GM19455 (cell line): Measurements from ENCODE around the gene ABL2.
"Not testable (repeated sequence)": the region's sequence is repeated elsewhere in the genome, so short reads cannot be mapped to it uniquely, and the experiment has no call there.

Source experiments
- ATAC-seq: cut with Tn5 transposase; IDR thresholded peaks from one replicate; pipeline ENCODE4 v1.9.1; 2021; ENCODE audit not compliant: unreplicated experiment

ABL2 gene

DNA sequence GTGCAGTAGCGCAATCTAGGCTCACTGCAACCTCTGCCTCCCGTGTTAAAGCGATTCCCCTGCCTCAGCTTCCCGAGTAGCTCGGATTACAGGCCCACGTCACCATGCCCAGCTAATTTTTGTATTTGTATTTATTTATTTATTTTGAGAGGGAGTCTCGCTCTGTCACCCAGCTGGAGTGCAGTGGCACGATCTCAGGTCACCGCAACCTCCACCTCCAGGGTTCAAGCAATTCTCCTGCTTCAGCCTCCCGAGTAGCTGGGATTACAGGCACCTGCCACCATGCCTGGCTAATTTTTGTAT lies 59.1 kb downstream of the ABL2 start:
- not testable (repeated sequence) for ATAC-seq

GRCh38 chr1:179169616-179170467 lies 59.6 kb downstream of the ABL2 start:
- ATAC-seq, result no peak

DNA sequence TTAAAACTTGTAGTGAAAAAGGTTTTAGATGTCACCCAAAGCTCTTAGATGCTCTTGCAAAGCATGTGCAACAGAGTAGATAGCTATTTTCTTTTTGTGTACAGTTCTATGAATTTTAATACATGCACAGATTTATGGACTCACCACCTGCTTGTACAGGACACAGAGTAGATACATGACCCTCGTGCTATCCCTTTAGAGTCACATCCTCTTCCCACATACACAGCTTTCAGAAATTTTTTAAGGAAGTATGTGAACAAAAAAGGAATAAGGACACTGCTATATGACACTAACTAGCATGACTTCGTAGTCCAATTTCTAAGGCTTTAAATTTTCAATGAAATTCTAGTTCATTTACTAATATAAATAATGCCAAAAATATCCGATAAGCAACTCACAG lies 60.9 kb downstream of the ABL2 start:
- no peak for ATAC-seq

- no peak for ATAC-seq
Observed at GRCh38 chr1:179167955-179168354, 61.5 kb downstream of the ABL2 start.

- ATAC-seq, result no peak
Observed at GRCh38 chr1:179167418-179167777, 62.1 kb downstream of the ABL2 start.

GRCh38 chr1:179166663-179167417 lies 62.6 kb downstream of the ABL2 start:
- ATAC-seq, result no peak

DNA sequence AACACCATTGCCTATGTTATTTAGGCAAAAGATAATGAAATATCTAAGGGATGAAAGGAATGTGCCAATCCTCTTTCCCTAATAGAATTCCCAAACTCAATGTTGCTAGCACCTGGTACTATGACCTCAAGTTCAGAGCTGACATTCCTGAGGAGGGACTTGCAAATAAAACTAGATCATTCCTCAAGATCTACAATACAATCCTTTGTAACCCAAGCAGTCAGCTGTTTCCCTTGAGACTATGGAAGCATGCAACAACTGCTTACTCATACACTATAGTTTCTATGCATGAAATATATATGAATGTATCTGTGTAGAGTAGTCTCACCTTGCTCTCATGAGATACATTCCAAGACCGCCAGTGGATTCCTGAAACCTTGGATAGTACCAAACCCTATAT lies 65.0 kb downstream of the ABL2 start:
- ATAC-seq, result no peak

GRCh38 chr1:179156708-179157107 lies 72.8 kb downstream of the ABL2 start:
- ATAC-seq, result no peak

GRCh38 chr1:179156026-179156425 lies 73.5 kb downstream of the ABL2 start:
- no peak for ATAC-seq

GRCh38 chr1:179155615-179156014 lies 73.9 kb downstream of the ABL2 start:
- no peak for ATAC-seq

GRCh38 chr1:179154437-179154836 lies 75.0 kb downstream of the ABL2 start:
- no peak for ATAC-seq

DNA sequence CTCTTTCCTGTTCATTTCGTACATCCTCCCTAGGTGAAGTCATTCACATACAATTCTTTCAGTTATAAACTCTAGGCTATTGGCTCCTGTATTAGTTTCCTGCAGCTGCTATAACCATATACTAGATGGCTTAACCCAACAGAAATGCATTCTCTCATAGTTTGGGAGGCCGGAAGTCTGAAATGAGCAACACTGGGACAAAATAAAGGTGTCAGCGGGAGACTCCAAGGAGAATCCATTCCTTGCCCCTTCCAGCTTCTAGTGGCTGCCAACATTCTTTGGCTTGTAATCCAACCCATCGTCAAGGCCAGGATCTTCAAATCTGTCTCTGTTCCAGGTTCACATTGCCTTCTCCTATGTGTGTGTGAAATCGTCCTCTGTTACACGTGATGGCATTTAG lies 76.3 kb downstream of the ABL2 start:
- ATAC-seq, result no peak

DNA sequence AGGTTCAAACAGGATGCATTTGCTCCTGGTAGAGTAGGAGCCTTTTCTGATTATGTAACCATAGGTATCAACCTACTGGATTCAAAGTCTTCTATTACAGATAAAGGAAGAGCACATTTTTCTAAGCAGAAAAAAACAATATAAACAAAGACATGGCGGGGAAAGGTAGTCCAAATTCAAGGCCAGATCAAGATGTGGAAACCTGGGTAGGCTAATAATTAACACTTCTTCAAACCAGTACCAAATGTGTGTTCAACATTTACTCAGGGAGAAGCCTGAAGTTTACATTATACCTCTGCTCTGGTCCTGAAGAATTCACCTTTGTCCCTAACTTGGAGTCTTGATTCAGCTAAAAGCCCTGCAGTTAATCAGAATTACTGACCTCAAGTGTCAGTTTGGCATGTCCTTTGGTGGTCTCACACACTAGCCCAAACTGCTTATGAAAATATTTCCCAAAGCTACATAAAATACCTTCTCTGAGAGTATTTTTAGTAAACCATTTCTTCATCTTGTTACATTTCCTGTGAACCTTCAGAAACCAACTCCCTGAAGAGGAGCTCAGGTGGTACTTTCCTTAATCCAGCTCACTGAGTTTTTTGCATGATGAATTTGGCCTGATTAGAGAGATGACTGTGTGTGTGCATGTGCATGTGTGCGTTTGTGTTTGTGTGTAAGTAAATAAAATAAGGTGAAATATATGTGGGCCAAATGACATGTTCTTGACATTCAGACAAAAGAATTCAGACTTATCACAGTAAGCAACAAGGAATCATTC lies 77.4 kb downstream of the ABL2 start:
- no peak for ATAC-seq

- ATAC-seq, result no peak
Observed at GRCh38 chr1:179146911-179147310, 82.6 kb downstream of the ABL2 start.

GRCh38 chr1:179146476-179146875 lies 83.0 kb downstream of the ABL2 start:
- ATAC-seq, result no peak

DNA sequence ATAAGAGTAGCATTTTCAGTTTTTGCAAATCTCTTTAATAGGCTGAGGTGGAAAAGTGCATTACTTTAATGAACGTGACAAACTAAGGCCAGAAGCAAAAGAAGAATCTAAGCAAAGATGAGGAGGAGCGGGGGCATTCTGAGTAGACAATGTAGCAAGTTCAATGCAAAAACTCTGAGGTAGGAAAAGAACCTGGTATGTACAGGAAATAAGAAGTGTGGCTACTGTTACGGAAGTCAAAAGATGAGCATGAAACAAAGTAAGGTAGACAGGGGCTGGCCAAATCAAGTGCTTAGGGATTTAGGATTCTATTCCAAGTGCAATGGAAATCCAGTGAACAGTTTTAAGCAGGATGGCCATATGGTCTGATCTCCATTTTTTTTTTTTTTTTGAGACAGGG lies 84.0 kb downstream of the ABL2 start:
- ATAC-seq, result no peak

DNA sequence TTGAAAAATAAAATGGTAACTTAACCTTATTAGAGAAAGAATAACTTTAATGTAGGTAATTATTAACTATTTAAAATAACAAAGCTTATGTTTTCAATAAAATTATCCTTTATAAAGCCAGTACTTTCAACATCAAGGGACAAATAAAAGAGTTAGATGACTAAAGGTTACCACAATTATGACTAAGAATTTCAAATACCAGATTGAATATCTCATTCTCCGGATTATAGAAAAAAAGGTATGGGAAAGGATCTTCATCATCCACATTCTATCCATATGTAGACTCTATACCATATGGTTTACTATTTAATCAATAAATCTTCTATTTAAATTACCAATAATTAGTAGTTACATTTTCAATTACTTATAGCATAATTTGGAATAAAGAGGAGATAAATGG lies 84.9 kb downstream of the ABL2 start:
- ATAC-seq, result no peak

DNA sequence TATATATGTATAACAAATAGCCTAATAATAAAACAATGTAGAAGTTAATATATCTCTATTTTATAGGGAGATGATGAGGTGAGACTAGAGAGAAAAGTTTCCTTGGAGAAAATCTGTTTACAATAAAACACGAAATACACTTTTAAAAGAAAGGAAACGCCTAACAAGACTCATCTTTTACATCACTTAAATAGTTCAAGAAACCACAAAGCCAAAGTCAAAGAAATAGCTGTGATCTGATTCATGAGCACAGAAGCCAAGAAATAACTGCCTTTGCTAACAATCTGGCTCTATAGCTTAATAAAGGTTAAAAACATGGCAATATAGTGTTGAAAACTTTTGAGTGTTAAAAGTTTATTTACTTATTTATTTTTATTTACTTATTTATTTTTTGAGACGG lies 86.2 kb downstream of the ABL2 start:
- no peak for ATAC-seq

DNA sequence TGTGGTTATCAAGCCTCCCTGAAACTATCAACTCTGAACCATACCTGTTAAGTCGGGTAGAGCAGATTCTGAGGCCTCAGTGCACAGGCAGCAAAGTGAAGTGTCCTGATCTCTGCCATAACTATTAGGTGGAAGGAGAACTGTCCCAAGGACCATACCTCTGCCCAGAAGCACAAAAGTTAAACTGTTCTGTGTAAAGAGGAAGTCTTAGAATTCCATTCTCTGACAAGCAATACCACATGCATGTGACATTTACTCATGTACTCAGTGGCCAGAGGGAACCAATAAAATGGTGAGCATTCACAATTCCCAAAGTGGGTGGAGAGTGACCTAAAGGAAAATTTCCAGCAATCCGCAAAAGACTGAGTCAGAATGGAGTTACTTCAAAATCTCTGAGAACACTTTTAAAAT lies 86.6 kb downstream of the ABL2 start:
- ATAC-seq, result no peak

GRCh38 chr1:179141592-179142251 lies 87.8 kb downstream of the ABL2 start:
- ATAC-seq, result no peak

- ATAC-seq, result not testable (repeated sequence)
Observed at GRCh38 chr1:179138755-179139154, 90.7 kb downstream of the ABL2 start.
